Testis (tissue), 2 donors: Measurements from ENCODE around the gene SPAG17.

Experiments
- CTCF ChIP-seq, 3 experiments: fragments of 450-650 bp in 2 of 3; fragments of 200-600 bp in 1 of 3; sonication (generic) in 1 of 3; IDR thresholded peaks; one replicate each; pipeline ENCODE4 v1.5.1; 2016 to 2019; ENCODE audit warnings: antibody characterized with exemption in 3 of 3, mild to moderate bottlenecking in 2 of 3, moderate library complexity in 1 of 3
- POLR2A ChIP-seq: fragments of 450-650 bp; IDR thresholded peaks from one replicate; pipeline ENCODE4 v1.6.1; 2017; ENCODE audit warnings: antibody characterized with exemption, mild to moderate bottlenecking, moderate library complexity

- peak in 2 of 3 experiments; percentile 12 to 13 for TF ChIP-seq CTCF (IDR thresholded peaks at IDR 0.05)
- no peak for TF ChIP-seq POLR2A
These were observed 256.1 kb downstream of the SPAG17 start for GRCh38 chr1:117928881-117929342.
